Kidney capillary endothelial cell (primary cell): ENCODE data around the gene TBC1D20.
"Not testable (repeated sequence)": the region's sequence is repeated elsewhere in the genome, so short reads cannot be mapped to it uniquely, and the experiment has no call there.

Experiments used
- DNase-seq: peaks from one replicate; pipeline ENCODE4 v3.0.0-alpha.2; 2018; ENCODE audit warnings: low spot score

TBC1D20 gene

GRCh38 chr20:401682-402495, 60.4 kb downstream of the TBC1D20 start:
- DNase-seq: no peak

GRCh38 chr20:400454-401275, 61.7 kb downstream of the TBC1D20 start:
- DNase-seq: no peak

GRCh38 chr20:400128-400453, 62.2 kb downstream of the TBC1D20 start:
- no peak for DNase-seq

GRCh38 chr20:399182-399707, 63.1 kb downstream of the TBC1D20 start:
- no peak for DNase-seq

GRCh38 chr20:397432-398237, 64.7 kb downstream of the TBC1D20 start:
- DNase-seq: no peak

GRCh38 chr20:396619-397431, 65.5 kb downstream of the TBC1D20 start:
- DNase-seq: no peak

- no peak for DNase-seq
These were observed 66.1 kb downstream of the TBC1D20 start for GRCh38 chr20:396252-396618.

GRCh38 chr20:393296-393695, 69.0 kb downstream of the TBC1D20 start:
- DNase-seq: not testable (repeated sequence)

GRCh38 chr20:391041-391711, 71.2 kb downstream of the TBC1D20 start:
- no peak for DNase-seq

- DNase-seq: no peak
These were observed 73.1 kb downstream of the TBC1D20 start for GRCh38 chr20:389220-389619.

- no peak for DNase-seq
These were observed 74.0 kb downstream of the TBC1D20 start for GRCh38 chr20:388034-388994.

GRCh38 chr20:387520-387919, 74.8 kb downstream of the TBC1D20 start:
- DNase-seq: no peak

- not testable (repeated sequence) for DNase-seq
These were observed 75.7 kb downstream of the TBC1D20 start for GRCh38 chr20:386634-387033.
